ENCODE results near the gene METTL22.

The METTL22 gene

GRCh38 chr16:8594149-8594666, 27.3 kb upstream of the METTL22 start:
- DNase-seq, result no peak

GRCh38 chr16:8595783-8596182, 25.7 kb upstream of the METTL22 start:
- no peak for DNase-seq

- no peak for DNase-seq
These were observed 24.9 kb upstream of the METTL22 start for GRCh38 chr16:8596581-8596980.

GRCh38 chr16:8600144-8600775, 21.2 kb upstream of the METTL22 start:
- DNase-seq, result no peak

GRCh38 chr16:8605554-8605953, 15.9 kb upstream of the METTL22 start:
- no peak for DNase-seq

DNA sequence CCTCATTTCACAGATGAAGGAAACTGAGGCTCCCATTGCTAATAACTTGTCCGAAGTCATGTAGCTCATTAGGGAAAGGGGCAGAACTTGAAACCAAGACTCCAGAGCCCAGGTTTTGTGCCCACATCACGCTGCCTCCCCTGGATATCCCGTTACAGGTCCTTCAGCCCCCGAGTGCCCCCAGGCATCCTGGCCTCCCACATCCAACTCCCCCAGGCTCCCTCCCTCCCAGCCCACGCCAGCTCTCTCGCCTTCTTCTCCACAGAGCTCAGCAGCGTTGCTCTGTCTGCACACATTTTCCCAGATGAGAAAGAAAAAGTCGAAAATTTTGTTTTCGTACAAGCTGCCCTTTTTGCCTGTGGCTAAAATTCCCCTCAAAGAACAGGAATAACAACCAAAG, 14.3 kb upstream of the METTL22 start:
- DNase-seq, result no peak

GRCh38 chr16:8611122-8611521, 10.4 kb upstream of the METTL22 start:
- no peak for DNase-seq

DNA sequence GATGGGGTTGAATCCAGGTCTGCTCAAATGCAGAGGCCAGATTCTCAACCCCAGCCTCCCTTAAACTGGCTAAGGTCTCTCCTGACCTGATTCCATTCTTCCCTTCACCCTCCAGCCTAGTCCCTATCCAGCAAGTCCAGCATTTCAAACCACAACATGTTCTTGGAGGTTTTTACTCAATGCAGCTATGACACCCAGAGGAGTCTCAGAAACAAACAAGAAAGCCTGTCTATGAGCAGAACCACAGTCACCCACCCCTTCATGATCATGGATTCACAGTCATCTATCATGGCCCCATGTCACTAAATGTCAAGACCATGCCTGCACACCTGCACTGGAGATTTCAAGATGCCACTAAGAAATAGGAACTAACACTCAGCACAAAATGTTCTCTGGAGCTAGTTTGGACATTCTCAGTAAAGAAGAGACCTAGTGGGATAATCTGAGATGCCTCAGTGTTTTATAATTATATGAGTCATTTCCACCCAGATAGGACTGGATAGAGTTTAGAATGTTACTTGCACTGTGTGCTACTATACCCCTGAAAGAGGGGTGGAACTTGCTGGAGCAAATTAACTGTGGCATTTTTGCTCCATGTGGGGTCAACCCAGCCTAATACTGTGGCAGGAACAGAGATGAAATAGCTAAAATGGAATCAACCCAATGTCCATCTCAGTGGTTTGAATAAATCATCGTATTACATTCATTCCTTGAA, 9.5 kb upstream of the METTL22 start:
- no peak for DNase-seq

- no peak for DNase-seq
These were observed 7.0 kb upstream of the METTL22 start for GRCh38 chr16:8614435-8615029.

GRCh38 chr16:8619671-8620370, 1.7 kb upstream of the METTL22 start:
- no peak for DNase-seq

- DNase-seq, result no peak
These were observed 963 bp upstream of the METTL22 start for GRCh38 chr16:8620535-8620934.

DNA sequence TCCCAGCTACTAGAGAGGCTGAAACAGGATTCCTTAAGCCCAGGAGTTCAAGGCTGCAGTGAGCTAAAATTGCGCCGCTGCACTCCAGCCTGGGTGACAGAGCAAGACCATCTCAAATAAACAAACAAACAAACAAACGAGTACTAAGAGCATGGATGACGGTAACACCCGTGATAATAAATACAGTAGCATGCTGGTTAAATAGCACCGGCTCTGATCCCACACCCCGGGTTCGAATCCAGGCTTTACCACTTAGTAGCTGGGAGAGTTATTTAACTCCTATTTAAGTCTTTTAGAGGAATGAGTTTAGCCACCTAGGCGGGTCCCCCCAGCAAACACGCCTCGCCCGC, 301 bp upstream of the METTL22 start:
- no peak for DNase-seq

- DNase-seq, result no peak
These were observed 788 bp downstream of the METTL22 start for GRCh38 chr16:8622315-8622656.

GRCh38 chr16:8623634-8624033, 2.1 kb downstream of the METTL22 start:
- DNase-seq, result no peak

DNA sequence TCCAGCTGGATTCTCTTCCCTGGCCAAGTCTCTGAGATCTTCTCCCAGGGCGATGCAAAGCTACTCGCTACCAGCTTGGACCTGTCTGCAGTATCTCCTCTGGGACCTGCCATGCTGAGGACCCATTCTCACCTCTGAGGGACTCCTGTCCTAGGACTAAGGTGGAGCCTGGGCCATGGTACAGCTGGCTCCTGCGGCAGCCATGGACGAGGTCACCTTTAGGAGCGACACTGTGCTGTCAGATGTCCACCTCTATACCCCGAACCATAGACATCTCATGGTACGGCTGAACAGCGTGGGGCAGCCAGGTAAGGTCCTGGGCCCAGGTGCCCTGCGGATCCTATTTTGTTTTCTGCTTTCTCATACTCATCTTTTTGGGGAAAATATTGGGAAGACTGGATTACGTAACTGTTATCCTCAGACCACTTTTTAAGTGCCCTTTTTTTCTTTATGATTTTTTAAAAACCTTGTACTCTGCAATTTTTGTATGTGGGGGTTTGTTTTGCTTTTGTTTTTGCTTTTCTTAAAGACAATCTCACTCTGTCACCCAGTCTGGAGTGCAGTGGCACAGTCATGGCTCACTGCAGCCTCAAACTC, 4.1 kb downstream of the METTL22 start:
- DNase-seq, result no peak

GRCh38 chr16:8626946-8627345, 5.4 kb downstream of the METTL22 start:
- no peak for DNase-seq

GRCh38 chr16:8627456-8627855, 6.0 kb downstream of the METTL22 start:
- no peak for DNase-seq

DNA sequence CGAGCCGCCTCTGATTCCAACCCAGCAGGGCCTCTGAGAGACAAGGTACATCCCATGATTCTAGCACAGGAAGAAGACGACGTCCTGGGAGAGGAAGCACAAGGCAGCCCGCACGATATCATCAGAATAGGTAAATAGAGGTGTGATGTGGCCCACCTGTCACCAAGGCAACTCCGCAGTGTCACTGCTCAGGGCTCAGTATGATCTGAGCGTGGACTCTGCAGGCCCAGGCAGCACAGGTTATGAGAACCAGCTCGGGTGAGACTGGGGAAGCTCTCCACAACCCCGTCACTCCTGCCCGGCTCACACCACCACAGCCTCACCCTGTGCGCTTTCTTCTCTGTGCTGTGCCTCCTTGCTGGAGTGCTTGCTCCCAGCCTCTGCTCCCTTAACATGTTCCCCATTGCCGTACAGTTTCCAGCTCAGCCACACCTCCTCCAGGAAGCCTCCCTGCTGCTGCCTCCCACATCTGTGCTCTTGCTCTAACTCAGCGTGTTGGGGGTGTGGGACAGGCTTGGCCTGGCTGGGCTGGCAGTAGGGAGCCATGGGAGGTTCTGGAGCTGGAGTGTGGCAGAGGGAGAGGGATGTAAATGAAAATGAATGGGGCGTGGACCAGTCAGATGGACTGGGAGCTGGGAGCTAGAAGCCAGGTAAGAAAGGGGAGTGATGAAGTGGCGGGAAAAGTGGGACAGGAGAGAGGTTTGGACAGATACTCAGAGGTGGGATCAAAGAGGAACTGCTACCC, 7.7 kb downstream of the METTL22 start:
- no peak for DNase-seq

- no peak for DNase-seq
These were observed 8.9 kb downstream of the METTL22 start for GRCh38 chr16:8630255-8630953.

GRCh38 chr16:8631373-8631772, 9.9 kb downstream of the METTL22 start:
- DNase-seq, result no peak

DNA sequence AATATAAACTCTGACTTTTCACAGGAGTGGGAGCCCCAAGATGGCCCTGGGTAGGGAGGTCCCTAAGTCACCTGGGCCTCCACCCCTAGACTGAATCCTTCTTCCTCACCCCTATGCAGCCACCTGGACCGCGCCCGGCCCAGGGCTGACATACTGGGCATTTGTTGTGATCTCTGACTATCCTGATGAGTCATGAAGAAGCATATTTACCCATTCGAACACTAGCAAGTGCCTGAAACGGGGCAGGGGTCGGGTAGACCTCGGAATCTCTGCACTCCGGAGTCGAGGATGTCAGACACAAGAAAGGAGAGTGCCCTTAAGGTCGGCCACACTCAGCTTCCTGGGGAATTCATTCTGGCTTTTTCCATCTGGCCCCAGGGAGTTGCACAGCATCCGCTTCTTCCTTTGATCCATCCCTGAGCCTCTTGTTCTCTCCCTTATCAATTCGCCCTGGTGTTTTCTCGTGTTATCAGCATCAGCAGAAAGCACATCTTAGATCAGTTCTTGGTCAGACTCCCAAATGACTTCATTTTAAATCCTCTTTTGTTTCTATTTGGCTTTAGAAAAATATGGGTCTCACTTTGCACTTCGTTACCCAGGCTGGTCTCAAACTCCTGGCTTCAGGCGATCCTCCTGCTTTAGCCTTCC, 10.4 kb downstream of the METTL22 start:
- no peak for DNase-seq
